ENCODE measurements around the gene MACROD2.

Gene MACROD2

GRCh38 chr20:15561070-15561569 lies 1565.8 kb downstream of the MACROD2 start:
- no peak for TF ChIP-seq EZH2phosphoT487 (conservative IDR thresholded peaks at IDR 0.05; ENCODE audit: low read length)
- no peak for TF ChIP-seq CTCF (IDR thresholded peaks at IDR 0.05; ENCODE audit: insufficient read depth, low read length, poor library complexity, severe bottlenecking)
- H3K27me3 ChIP-seq (ENCODE audit: low read length) = no peaks in the 10 kb centered on the region
- H3K9me2 ChIP-seq (replicated peaks; ENCODE audit: insufficient read depth, low read length) = no peaks in the 10 kb centered on the region
- H4K20me1 ChIP-seq (ENCODE audit: low read depth, low read length) = no peaks in the 10 kb centered on the region
- H3K4me2 ChIP-seq (ENCODE audit: low read depth, low read length, poor library complexity, severe bottlenecking) = no peak overlapping the region
- no peaks in the 10 kb centered on the region for H3K36me3 ChIP-seq (ENCODE audit: low read length)
- H3K27ac ChIP-seq (ENCODE audit: low read depth, low read length) = no peak overlapping the region
- H3K79me2 ChIP-seq (ENCODE audit: insufficient read depth, low read length) = no peaks in the 10 kb centered on the region
- no peaks in the 10 kb centered on the region for H3F3A ChIP-seq (ENCODE audit: insufficient read depth)
- no peaks in the 10 kb centered on the region for H3K9me3 ChIP-seq (ENCODE audit: insufficient read depth, low read length)
- H3K4me3 ChIP-seq (ENCODE audit: insufficient read depth, low read length, poor library complexity, severe bottlenecking) = no peak overlapping the region
- no peak overlapping the region for H3K9ac ChIP-seq (ENCODE audit: low read length)
- H2AFZ ChIP-seq (ENCODE audit: low read depth, low read length, severe bottlenecking) = no peak overlapping the region

GRCh38 chr20:15561707-15562404 lies 1566.5 kb downstream of the MACROD2 start:
- Histone ChIP-seq H4K20me1 (ENCODE audit: low read depth, low read length) (no peaks in the 10 kb centered on the region), H3F3A (ENCODE audit: insufficient read depth) (no peaks in the 10 kb centered on the region), H3K27ac (ENCODE audit: low read depth, low read length) (no peak overlapping the region), H3K4me3 (ENCODE audit: insufficient read depth, low read length, poor library complexity, severe bottlenecking) (no peak overlapping the region), H2AFZ (ENCODE audit: low read depth, low read length, severe bottlenecking) (no peak overlapping the region), H3K36me3 (ENCODE audit: low read length) (no peaks in the 10 kb centered on the region), H3K4me2 (ENCODE audit: low read depth, low read length, poor library complexity, severe bottlenecking) (no peak overlapping the region), H3K9me2 (replicated peaks; ENCODE audit: insufficient read depth, low read length) (no peaks in the 10 kb centered on the region), H3K27me3 (ENCODE audit: low read length) (no peaks in the 10 kb centered on the region), H3K9ac (ENCODE audit: low read length) (no peak overlapping the region), H3K79me2 (ENCODE audit: insufficient read depth, low read length) (no peaks in the 10 kb centered on the region), H3K9me3 (ENCODE audit: insufficient read depth, low read length) (no peaks in the 10 kb centered on the region)
- TF ChIP-seq EZH2phosphoT487 (conservative IDR thresholded peaks at IDR 0.05; ENCODE audit: low read length) (no peak), CTCF (IDR thresholded peaks at IDR 0.05; ENCODE audit: insufficient read depth, low read length, poor library complexity, severe bottlenecking) (no peak)

GRCh38 chr20:15563836-15564235 lies 1568.5 kb downstream of the MACROD2 start:
- H3K79me2 ChIP-seq (ENCODE audit: insufficient read depth, low read length) = no peaks in the 10 kb centered on the region
- no peaks in the 10 kb centered on the region for H4K20me1 ChIP-seq (ENCODE audit: low read depth, low read length)
- H2AFZ ChIP-seq (ENCODE audit: low read depth, low read length, severe bottlenecking) = no peak overlapping the region
- no peaks in the 10 kb centered on the region for H3K9me3 ChIP-seq (ENCODE audit: insufficient read depth, low read length)
- H3K4me2 ChIP-seq (ENCODE audit: low read depth, low read length, poor library complexity, severe bottlenecking) = no peak overlapping the region
- H3K9ac ChIP-seq (ENCODE audit: low read length) = no peak overlapping the region
- H3K27me3 ChIP-seq (ENCODE audit: low read length) = no peaks in the 10 kb centered on the region
- H3K36me3 ChIP-seq (ENCODE audit: low read length) = no peaks in the 10 kb centered on the region
- H3F3A ChIP-seq (ENCODE audit: insufficient read depth) = no peaks in the 10 kb centered on the region
- H3K27ac ChIP-seq (ENCODE audit: low read depth, low read length) = no peak overlapping the region
- no peaks in the 10 kb centered on the region for H3K9me2 ChIP-seq (replicated peaks; ENCODE audit: insufficient read depth, low read length)
- H3K4me3 ChIP-seq (ENCODE audit: insufficient read depth, low read length, poor library complexity, severe bottlenecking) = no peak overlapping the region
- no peak for TF ChIP-seq EZH2phosphoT487 (conservative IDR thresholded peaks at IDR 0.05; ENCODE audit: low read length)
- TF ChIP-seq CTCF (IDR thresholded peaks at IDR 0.05; ENCODE audit: insufficient read depth, low read length, poor library complexity, severe bottlenecking) = no peak
